ENCODE data around the gene TNNC1.

DNA sequence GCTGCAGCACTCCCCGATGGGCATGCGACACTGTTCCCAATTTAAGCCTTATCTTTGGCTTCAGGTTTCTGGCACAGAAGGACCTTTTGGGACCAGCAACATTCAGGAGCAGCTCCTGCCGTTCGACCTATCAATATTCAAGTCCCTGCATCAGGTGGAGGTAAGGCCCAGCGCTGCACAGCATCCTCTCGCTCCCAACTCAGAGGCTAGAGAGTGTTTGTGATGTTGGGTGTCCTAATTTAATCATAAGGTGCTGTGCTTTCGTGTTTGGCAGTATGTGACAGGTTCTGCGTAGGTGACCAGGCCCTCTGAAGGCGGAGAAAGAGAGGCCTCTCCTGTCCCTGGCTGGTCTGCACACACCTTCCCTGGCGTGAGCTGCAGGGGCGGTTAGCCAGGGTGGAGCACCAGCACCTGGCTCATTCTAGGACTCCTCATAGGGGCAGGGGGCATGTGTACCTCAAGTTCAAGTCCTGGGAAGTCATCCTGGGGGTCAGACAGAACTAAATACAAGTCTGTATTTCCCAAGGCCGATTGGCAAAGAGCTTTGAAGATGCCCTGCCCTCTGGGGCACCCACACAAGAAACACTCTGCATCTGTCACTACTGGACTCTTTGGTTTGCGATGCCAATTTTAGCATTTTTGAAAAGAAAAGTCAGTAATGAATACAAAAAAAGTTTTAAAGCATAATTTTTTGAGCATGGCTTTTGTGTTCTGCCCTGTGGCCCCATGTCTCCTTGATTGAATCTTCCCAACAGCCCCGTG is 18.6 kb upstream of the TNNC1 start:
- TF ChIP-seq, protein P1, sequence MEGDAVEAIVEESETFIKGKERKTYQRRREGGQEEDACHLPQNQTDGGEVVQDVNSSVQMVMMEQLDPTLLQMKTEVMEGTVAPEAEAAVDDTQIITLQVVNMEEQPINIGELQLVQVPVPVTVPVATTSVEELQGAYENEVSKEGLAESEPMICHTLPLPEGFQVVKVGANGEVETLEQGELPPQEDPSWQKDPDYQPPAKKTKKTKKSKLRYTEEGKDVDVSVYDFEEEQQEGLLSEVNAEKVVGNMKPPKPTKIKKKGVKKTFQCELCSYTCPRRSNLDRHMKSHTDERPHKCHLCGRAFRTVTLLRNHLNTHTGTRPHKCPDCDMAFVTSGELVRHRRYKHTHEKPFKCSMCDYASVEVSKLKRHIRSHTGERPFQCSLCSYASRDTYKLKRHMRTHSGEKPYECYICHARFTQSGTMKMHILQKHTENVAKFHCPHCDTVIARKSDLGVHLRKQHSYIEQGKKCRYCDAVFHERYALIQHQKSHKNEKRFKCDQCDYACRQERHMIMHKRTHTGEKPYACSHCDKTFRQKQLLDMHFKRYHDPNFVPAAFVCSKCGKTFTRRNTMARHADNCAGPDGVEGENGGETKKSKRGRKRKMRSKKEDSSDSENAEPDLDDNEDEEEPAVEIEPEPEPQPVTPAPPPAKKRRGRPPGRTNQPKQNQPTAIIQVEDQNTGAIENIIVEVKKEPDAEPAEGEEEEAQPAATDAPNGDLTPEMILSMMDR (IDR thresholded peaks at IDR 0.05), result peak in 1 of 6 experiments; percentile 0
- no peak for TF ChIP-seq POLR2A (IDR thresholded peaks at IDR 0.05)

Measured in adrenal gland (tissue), 5 donors.